ENCODE measurements around the gene ADAT3. TPM values are rescaled to one million over a fixed set of nuclear protein-coding genes. Genes with fewer than 3 reads are reported as not detected.

The ADAT3 gene
- total and polyA plus RNA-seq, 4 donors, result 1.3 to 3.3 (median 2.1) TPM

DNA sequence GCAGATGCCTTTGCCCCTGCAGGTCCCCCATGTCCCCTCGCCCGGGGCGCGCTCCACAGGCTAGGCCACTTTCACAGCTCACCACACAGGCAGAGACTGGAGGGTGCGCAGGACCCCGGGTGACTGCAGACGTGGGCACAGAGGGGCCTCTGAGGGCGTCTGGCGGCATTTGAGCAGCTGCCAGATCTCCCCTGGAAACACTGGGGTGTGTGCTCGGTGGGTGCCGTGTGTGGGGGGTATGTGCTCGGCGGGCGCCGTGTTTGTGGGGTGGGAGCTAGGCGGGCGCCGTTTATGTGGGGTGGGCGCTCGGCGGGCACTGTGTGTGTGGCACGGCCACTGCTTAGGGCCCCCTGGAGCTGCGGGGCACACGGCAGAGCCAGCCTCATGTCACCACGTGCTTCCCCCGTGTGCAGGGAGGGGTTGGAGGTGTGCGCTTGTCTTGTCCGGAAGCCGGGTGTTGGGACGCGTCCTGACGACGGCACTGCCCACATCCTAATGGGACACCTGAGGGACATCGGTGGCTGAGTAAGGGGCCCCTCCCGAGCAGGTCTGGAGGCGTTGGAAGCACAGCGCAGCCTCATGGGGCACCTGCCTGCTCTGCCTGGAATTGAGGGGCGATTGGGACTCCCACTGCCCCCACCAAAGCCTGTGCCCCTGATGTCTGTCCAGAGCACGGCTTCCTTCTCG lies 52.5 kb downstream of the ADAT3 start:
- no peak overlapping the region for H3K9ac ChIP-seq (ENCODE audit: low read depth in 1 of 2, low read length in 2 of 2)
- no peak overlapping the region for H3K4me3 ChIP-seq (ENCODE audit: low read depth in 1 of 3, low read length in 3 of 3)
- TF ChIP-seq NR2F2 (IDR thresholded peaks at IDR 0.05) (no peak), FOXA2 (IDR thresholded peaks at IDR 0.05) (no peak), YY1 (IDR thresholded peaks at IDR 0.05) (no peak), HNF4G (IDR thresholded peaks at IDR 0.05) (no peak), SP1 (IDR thresholded peaks at IDR 0.05) (no peak), GABPA (IDR thresholded peaks at IDR 0.05 in 1 of 2, conservative IDR thresholded peaks at IDR 0.05 in 1 of 2) (no peak), TAF1 (conservative IDR thresholded peaks at IDR 0.05) (no peak), JUND (IDR thresholded peaks at IDR 0.05) (no peak), RAD21 (IDR thresholded peaks at IDR 0.05) (no peak)
- TF ChIP-seq, protein P1, sequence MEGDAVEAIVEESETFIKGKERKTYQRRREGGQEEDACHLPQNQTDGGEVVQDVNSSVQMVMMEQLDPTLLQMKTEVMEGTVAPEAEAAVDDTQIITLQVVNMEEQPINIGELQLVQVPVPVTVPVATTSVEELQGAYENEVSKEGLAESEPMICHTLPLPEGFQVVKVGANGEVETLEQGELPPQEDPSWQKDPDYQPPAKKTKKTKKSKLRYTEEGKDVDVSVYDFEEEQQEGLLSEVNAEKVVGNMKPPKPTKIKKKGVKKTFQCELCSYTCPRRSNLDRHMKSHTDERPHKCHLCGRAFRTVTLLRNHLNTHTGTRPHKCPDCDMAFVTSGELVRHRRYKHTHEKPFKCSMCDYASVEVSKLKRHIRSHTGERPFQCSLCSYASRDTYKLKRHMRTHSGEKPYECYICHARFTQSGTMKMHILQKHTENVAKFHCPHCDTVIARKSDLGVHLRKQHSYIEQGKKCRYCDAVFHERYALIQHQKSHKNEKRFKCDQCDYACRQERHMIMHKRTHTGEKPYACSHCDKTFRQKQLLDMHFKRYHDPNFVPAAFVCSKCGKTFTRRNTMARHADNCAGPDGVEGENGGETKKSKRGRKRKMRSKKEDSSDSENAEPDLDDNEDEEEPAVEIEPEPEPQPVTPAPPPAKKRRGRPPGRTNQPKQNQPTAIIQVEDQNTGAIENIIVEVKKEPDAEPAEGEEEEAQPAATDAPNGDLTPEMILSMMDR (IDR thresholded peaks at IDR 0.05; ENCODE audit: low read depth, low read length, missing input control), result no peak
- H3K36me3 ChIP-seq (ENCODE audit: control insufficient read depth in 4 of 4, insufficient read depth in 3 of 4, low read depth in 1 of 4, low read length in 3 of 4), result peaks cover 0 to 11% (median 0%) of the 10 kb centered on the region in 4 donors
- H3K9me3 ChIP-seq (ENCODE audit: control insufficient read depth in 4 of 4, low read length in 3 of 4), result no peaks in the 10 kb centered on the region
- H3K4me1 ChIP-seq (ENCODE audit: control insufficient read depth in 4 of 4, insufficient read depth in 4 of 4, low read length in 3 of 4), result peaks cover 0 to 10% (median 5%) of the 10 kb centered on the region in 4 donors
- no peaks in the 10 kb centered on the region for H3K27me3 ChIP-seq (ENCODE audit: control insufficient read depth in 4 of 4, insufficient read depth in 4 of 4, low read length in 3 of 4)
- no peak overlapping the region for H3K27ac ChIP-seq (ENCODE audit: low read depth in 1 of 2, low read length in 2 of 2)
- WGBS, result 94% methylated on average over 40 of the region's 40 CpGs
- no peak for DNase-seq (ENCODE audit: low spot score)

DNA sequence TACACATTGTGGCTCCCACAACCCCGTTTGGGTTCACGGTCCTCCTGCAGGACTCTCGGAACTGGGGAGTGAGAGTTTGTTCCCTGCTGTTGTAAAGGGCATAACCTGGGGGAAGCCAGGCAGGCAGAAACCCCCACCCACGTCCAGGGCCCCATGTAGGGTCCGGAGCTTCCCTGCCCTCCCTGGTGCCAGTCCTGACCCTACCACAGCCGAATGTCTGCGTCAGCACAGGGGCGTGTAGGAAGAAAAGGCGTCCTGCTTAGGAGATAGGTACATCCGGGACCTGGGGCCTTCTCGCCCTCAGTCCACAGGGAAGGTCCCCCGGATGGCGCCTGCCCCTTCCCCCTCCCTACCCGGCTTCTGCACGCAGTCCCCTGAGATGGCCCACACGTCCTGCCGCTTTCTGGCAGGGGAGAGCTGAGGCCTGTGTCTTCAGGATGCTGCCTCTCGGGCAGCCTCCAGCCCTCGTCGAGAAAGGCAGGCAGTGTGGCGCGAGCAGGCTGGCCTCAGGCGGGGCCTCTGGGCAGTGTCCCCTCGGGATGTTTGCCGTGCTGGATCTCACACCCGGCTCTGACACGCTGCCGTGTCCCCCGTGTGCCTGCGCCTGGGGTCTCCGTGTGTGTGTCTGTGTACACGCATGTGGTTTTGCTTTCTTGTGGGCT lies 54.9 kb downstream of the ADAT3 start:
- H3K27ac ChIP-seq (ENCODE audit: low read depth in 1 of 2, low read length in 2 of 2), result no peak overlapping the region
- no peaks in the 10 kb centered on the region for H3K9me3 ChIP-seq (ENCODE audit: control insufficient read depth in 4 of 4, low read length in 3 of 4)
- peaks cover 0 to 4% (median 1%) of the 10 kb centered on the region in 4 donors for H3K36me3 ChIP-seq (ENCODE audit: control insufficient read depth in 4 of 4, insufficient read depth in 3 of 4, low read depth in 1 of 4, low read length in 3 of 4)
- no peak for DNase-seq (ENCODE audit: low spot score)
- H3K4me3 ChIP-seq (ENCODE audit: low read depth in 1 of 3, low read length in 3 of 3), result no peak overlapping the region
- peaks cover 0 to 10% (median 5%) of the 10 kb centered on the region in 4 donors for H3K4me1 ChIP-seq (ENCODE audit: control insufficient read depth in 4 of 4, insufficient read depth in 4 of 4, low read length in 3 of 4)
- WGBS, result 94% methylated on average over 32 of the region's 32 CpGs
- no peaks in the 10 kb centered on the region for H3K27me3 ChIP-seq (ENCODE audit: control insufficient read depth in 4 of 4, insufficient read depth in 4 of 4, low read length in 3 of 4)
- no peak for TF ChIP-seq RAD21 (IDR thresholded peaks at IDR 0.05)
- H3K9ac ChIP-seq (ENCODE audit: low read depth in 1 of 2, low read length in 2 of 2), result no peak overlapping the region

DNA sequence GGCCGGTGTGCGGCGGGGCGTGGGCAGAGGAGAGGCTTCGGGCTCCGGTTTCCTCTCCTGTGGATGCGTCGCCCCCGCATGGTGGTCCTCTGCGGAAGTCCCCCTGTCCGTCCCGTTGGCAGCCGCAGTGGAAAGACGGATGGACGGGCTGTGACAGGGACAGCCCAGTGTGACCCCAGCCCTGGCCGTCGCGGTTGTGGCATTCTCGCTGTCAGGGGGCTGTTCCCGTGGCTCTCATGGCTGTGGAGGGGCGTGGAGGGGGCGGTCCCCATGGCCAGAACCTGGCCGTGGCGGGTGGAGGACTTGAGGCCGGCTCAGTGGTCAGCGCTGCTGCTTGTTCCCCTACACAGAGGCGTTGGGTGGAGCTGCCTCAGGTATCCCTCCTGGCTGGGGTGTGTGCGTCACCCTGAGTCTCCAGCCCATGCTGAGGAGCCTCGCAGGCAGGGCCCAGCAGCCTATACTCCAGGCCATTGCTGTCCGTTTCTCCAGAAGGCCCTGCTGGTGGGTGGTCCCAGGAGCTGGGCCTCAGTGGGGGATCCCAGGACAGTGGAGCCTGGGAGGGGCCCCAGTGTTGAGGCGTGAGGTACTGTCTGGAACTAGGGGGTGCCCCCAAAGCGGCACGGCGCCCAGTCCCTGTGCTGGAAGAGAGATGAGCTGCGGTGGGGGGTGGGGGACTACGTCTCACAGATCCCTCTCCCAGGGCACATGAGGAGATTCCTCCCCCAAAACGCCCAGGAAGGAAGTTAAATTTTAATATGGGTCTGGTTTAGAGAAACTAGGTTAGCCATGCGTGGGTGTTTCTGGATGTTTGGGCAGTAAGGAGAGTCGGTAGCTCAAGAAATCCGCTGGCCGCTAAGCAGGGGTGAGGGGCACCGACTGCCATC lies 56.0 kb downstream of the ADAT3 start:
- H3K36me3 ChIP-seq (ENCODE audit: control insufficient read depth in 4 of 4, insufficient read depth in 3 of 4, low read depth in 1 of 4, low read length in 3 of 4), result peaks cover 0 to 4% (median 2%) of the 10 kb centered on the region in 4 donors
- no peak overlapping the region for H3K27ac ChIP-seq (ENCODE audit: low read depth in 1 of 2, low read length in 2 of 2)
- no peaks in the 10 kb centered on the region for H3K27me3 ChIP-seq (ENCODE audit: control insufficient read depth in 4 of 4, insufficient read depth in 4 of 4, low read length in 3 of 4)
- H3K4me1 ChIP-seq (ENCODE audit: control insufficient read depth in 4 of 4, insufficient read depth in 4 of 4, low read length in 3 of 4), result peaks cover 0 to 10% (median 5%) of the 10 kb centered on the region in 4 donors
- no peak overlapping the region for H3K4me3 ChIP-seq (ENCODE audit: low read depth in 1 of 3, low read length in 3 of 3)
- no peak for DNase-seq (ENCODE audit: low spot score)
- WGBS, result 87% methylated on average over 42 of the region's 42 CpGs
- no peaks in the 10 kb centered on the region for H3K9me3 ChIP-seq (ENCODE audit: control insufficient read depth in 4 of 4, low read length in 3 of 4)
- H3K9ac ChIP-seq (ENCODE audit: low read depth in 1 of 2, low read length in 2 of 2), result no peak overlapping the region
- TF ChIP-seq, protein P2, sequence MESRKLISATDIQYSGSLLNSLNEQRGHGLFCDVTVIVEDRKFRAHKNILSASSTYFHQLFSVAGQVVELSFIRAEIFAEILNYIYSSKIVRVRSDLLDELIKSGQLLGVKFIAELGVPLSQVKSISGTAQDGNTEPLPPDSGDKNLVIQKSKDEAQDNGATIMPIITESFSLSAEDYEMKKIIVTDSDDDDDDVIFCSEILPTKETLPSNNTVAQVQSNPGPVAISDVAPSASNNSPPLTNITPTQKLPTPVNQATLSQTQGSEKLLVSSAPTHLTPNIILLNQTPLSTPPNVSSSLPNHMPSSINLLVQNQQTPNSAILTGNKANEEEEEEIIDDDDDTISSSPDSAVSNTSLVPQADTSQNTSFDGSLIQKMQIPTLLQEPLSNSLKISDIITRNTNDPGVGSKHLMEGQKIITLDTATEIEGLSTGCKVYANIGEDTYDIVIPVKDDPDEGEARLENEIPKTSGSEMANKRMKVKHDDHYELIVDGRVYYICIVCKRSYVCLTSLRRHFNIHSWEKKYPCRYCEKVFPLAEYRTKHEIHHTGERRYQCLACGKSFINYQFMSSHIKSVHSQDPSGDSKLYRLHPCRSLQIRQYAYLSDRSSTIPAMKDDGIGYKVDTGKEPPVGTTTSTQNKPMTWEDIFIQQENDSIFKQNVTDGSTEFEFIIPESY (IDR thresholded peaks at IDR 0.05), result no peak
- TF ChIP-seq RXRA (IDR thresholded peaks at IDR 0.05), result no peak
- TF ChIP-seq, protein P3, sequence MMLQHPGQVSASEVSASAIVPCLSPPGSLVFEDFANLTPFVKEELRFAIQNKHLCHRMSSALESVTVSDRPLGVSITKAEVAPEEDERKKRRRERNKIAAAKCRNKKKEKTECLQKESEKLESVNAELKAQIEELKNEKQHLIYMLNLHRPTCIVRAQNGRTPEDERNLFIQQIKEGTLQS (IDR thresholded peaks at IDR 0.05), result no peak
- no peak for TF ChIP-seq RAD21 (IDR thresholded peaks at IDR 0.05)
- TF ChIP-seq GABPA (IDR thresholded peaks at IDR 0.05 in 1 of 2, conservative IDR thresholded peaks at IDR 0.05 in 1 of 2), result no peak
- TF ChIP-seq SP1 (IDR thresholded peaks at IDR 0.05), result no peak
- TF ChIP-seq TAF1 (conservative IDR thresholded peaks at IDR 0.05), result no peak
- no peak for TF ChIP-seq NR2F2 (IDR thresholded peaks at IDR 0.05)
